Purkinje cell (primary cell): ENCODE data around the gene FAM228B. TPM values are rescaled to one million over a fixed set of nuclear protein-coding genes. Genes with fewer than 3 reads are reported as not detected.

Source experiments
- polyA plus RNA-seq: library from polyadenylated mRNA; unstranded; fragments of >200 nt; fragmentation: Nextera tagmentation; gene quantifications from 2 replicates; pipeline ENCODE4 v1.2.1, GENCODE V29; 2014

Gene FAM228B
- polyA plus RNA-seq: 26.9 and 31.4 TPM in 2 replicates

DNA sequence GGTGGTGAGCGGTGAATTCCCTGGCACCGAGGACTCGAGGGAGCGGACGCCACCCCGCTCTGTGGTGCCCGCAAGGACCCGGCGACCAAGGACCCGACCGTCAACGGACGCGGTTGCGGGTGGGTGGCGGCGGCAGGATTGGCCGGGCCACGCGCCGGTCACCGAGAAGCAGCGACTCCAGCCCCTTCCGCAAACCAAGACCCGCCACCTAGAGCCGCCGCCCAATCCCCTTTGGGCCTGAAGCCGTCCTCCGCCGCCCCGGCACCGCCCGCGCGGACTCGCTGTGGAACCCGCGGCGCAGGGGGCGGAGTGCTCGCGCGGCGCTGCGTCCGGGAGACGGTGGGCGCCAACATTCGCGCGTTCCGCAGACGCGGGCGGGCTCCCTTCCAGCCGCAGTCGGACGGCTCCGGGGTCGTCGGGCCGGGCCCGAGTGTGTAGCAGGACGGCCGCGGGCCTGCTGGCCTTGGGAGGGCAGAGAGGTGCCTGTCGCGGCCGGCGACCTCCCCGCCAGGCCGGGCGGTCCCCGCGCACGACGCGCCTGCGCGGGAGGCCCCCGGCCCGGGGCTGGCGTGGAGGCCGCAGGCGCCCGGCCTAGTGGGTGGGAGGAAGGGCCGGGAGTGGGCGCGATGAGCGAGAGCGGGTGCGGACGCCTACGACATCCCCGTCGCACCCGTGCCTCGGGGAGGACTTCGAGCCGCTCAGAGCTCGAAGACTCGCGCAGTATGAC, at the start of gene FAM228B, which contains the start of gene PFN4:
Gene FAM228B (plus strand): TSS at position 275 of the 727 bp plus-strand sequence. CDS start 893 bp downstream, outside the sequence.
Gene PFN4 (minus strand): TSS at position 140 of the 727 bp plus-strand sequence. CDS start 799 bp downstream, outside the sequence.

GRCh38 chr2:24075915-24076848, 47.1 kb upstream of the FAM228B start, which contains the start of gene SF3B6:
Gene SF3B6 (minus strand): TSS chr2:24076326. CDS start chr2:24076229, 97 bp downstream.

DNA sequence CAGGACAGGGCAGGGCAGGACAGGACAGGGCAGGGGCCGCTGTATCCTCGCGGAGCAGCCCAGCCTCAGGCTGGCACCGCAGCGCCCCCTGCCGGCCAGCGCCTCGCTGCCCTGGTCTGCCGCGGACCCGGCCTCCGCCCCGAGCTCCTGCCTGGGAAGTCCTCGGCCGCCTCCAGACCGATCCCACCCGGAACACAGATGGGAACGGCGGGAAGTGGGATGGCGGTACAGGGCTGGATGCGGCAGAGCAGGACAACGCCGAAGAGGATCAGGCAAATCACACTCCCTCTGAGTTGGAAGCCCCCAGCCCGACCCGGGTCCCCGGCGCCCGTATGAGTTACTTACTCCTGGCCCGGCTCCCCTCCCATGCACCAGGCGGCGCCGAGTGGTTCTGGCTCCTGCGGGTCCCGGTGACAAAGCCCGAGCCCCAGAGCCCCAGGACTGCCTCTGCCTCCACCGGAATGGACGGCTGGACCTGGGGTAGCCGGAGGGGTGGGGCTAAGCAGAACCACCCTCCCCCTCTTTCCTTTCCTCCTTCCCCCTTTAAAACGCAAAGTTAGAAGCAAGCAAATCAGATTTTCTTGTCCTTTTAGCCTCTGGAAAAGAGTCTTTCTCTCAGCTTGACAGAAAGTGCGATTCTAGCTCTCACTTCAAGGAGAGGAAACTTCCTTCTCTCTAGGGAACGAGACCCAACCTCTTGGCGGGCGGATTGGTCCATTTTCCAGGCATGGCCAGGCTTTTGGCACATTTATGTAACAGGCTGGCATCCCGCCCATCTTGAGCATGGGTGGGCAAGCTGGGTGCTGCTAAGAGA, 38.7 kb upstream of the FAM228B start, which contains the start of gene TP53I3:
Gene TP53I3 (minus strand): TSS at position 449 of the 814 bp plus-strand sequence. CDS start 508 bp downstream, outside the sequence.

GRCh38 chr2:24174851-24175277, 51.6 kb downstream of the FAM228B start, which contains the start of gene FAM228A:
Gene FAM228A (plus strand): TSS chr2:24175053. CDS start chr2:24175481, 428 bp downstream.

Other genes with a start within 250 kb of the FAM228B start
- gene ATAD2B, start 196.3 kb upstream of the FAM228B start, polyA plus RNA-seq: 4.3 and 6.7 TPM in 2 replicates
- 2.8 TPM in 2 replicates for gene UBXN2A, start 183.0 kb upstream of the FAM228B start, polyA plus RNA-seq
- gene MFSD2B, start 113.4 kb upstream of the FAM228B start, polyA plus RNA-seq: not detected in 2 replicates
- gene WDCP, start 76.1 kb upstream of the FAM228B start, polyA plus RNA-seq: 3.3 and 16.1 TPM in 2 replicates
- 4.2 and 15.0 TPM in 2 replicates for gene FKBP1B, start 73.7 kb upstream of the FAM228B start, polyA plus RNA-seq
- gene SF3B6, start 47.1 kb upstream of the FAM228B start, polyA plus RNA-seq: 245 and 276 TPM in 2 replicates
- 0.24 and 1.3 TPM in 2 replicates for gene TP53I3, start 38.6 kb upstream of the FAM228B start, polyA plus RNA-seq
- gene PFN4, start 135 bp upstream of the FAM228B start, polyA plus RNA-seq: 0.43 TPM in 1 of 2 replicates, not detected in the other
- gene FAM228A, start 51.6 kb downstream of the FAM228B start, polyA plus RNA-seq: 2.0 and 2.6 TPM in 2 replicates
- 23.4 and 32.5 TPM in 2 replicates for gene ITSN2, start 237.1 kb downstream of the FAM228B start, polyA plus RNA-seq